Measurements from ENCODE around the gene SSBP3. TPM values are rescaled to one million over a fixed set of nuclear protein-coding genes. Genes with fewer than 3 reads are reported as not detected.

The SSBP3 gene
- total and polyA plus RNA-seq, 2 of the 13 experiments (the other 11 are each of a cell fraction or from before 2014, with no cell fraction given), result 8.5 to 17.6 TPM

DNA sequence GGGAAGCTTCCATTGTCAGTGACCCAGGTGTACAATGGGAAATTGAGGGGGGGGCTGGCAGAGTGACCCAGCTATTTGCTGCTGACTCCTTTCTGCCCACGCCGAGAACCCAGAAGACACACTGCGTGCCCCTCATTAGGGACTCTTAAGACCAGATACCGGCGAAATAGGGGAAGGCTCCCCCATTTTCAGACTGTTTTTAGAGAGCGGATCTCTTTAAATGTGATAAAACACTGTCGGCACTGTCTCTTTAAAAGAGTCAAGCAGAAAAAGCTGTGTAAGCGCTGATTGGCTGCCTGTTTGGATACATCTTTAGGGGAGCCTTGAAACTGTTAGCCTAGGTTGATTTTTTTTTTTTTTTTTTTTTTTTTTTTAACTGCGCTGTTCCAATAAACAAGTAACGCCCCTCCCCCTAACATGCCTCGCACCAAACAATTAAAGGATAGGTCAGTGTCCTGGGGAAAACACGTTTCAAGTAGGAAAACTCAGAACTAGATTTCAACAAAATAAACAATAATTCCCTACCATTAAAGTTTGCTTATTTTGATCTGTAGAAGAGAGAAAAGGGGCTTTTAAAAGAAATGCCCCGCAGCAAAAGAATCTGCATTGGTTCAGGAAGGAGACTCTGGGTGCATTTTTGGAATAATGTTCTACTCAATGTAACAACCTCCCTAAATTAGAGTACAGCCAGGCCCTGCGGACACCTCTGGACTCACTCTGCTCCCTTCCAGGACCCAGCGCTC, 1.4 kb upstream of the SSBP3 start:
- CTCF ChIA-PET (ENCODE audit: low intra/inter-chr PET ratio, low total read pairs), result no interaction called here
- DNase-seq (ENCODE audit: low spot score) (peak; percentile 86), FAIRE-seq (peak; percentile 62), ATAC-seq (peak; percentile 31)
- Histone ChIP-seq H3K4me1 (ENCODE audit: insufficient read depth, low read length) (peaks cover 59% of the 10 kb centered on the region), H3K4me3 (replicated peaks in 1 of 3; ENCODE audit: insufficient read depth in 1 of 3, low read depth in 2 of 3, low read length in 3 of 3) (peak overlapping the region; percentile 73 to 97 (median 75)), H3K36me3 (replicated peaks in 1 of 2; ENCODE audit: control insufficient read depth in 1 of 2, insufficient read depth in 2 of 2, low read length in 2 of 2) (peaks cover 0 to 4% of the 10 kb centered on the region in 2 experiments; a peak in 2 of 5 replicates), H3K27me3 (ENCODE audit: control insufficient read depth in 1 of 2, insufficient read depth in 2 of 2, low read length in 2 of 2) (no peaks in the 10 kb centered on the region; a peak in 1 of 5 replicates), H3K27ac (ENCODE audit: extremely low read length, insufficient read depth, low read length) (peak overlapping the region; percentile 61), H4K20me1 (ENCODE audit: insufficient read depth, low read length) (0 out of 2 replicates have a peak, but pooled peaks cover 4% of the 10 kb centered on the region), H2AFZ (ENCODE audit: low read length) (peak overlapping the region; percentile 64), H3K79me2 (ENCODE audit: insufficient read depth, low read length) (peaks cover 5% of the 10 kb centered on the region), H3K4me2 (ENCODE audit: low read depth, low read length) (peak overlapping the region; percentile 92), H3K9ac (ENCODE audit: insufficient read depth, low read depth, low read length) (peak overlapping the region; percentile 68), H3K9me3 (ENCODE audit: low read length) (no peaks in the 10 kb centered on the region)
- in situ Hi-C loops (cut with HindIII; ENCODE audit: extremely low pct_ligation_motif_present, low pct_unique_long_range_greater_than_20kb) (loop anchor here (5.0 kb wide), 2 partner anchors 80 to 85 kb away; no protein-coding TSS in a partner anchor), intact Hi-C loops (cut with micrococcal nuclease; ENCODE audit: unreplicated experiment) (loop anchor here (1.0 to 2.0 kb wide), 2 partner anchors 81 to 97 kb away; no protein-coding TSS in a partner anchor)
- no TSS peak for BruUV-seq (replicated peaks)
- POLR2A ChIA-PET, result interaction anchor here (0.6 to 2.3 kb wide), 9 partner anchors 52 to 415 kb away, joined by 3 to 29 read pairs (median 6); partner anchors contain the start of genes CYB5RL, MRPL37 and TMEM59
- WGBS (ENCODE audit: low lambda C conversion rate), result 8% methylated on average over 15 of the region's 15 CpGs
- TF ChIP-seq HDAC1 (CRISPR knock-in tag; IDR thresholded peaks at IDR 0.05) (0 out of 2 replicates have a peak, but pooled peaks have one; percentile 12), ZZZ3 (CRISPR knock-in tag; IDR thresholded peaks at IDR 0.05; ENCODE audit: borderline replicate concordance) (no peak), FOXM1 (CRISPR knock-in tag; IDR thresholded peaks at IDR 0.05) (no peak), TP53 (CRISPR knock-in tag; conservative IDR thresholded peaks at IDR 0.05) (no peak), CCDC6 (CRISPR knock-in tag; IDR thresholded peaks at IDR 0.05) (no peak), SNAI1 (CRISPR knock-in tag; IDR thresholded peaks at IDR 0.05; ENCODE audit: borderline replicate concordance) (no peak), JUN (CRISPR knock-in tag; IDR thresholded peaks at IDR 0.05) (no peak), ZNF232 (CRISPR knock-in tag; IDR thresholded peaks at IDR 0.05; ENCODE audit: borderline replicate concordance) (0 out of 2 replicates have a peak, but pooled peaks have one; percentile 26), ZNF468 (CRISPR knock-in tag; IDR thresholded peaks at IDR 0.05) (no peak)
- TF ChIP-seq, protein P1, sequence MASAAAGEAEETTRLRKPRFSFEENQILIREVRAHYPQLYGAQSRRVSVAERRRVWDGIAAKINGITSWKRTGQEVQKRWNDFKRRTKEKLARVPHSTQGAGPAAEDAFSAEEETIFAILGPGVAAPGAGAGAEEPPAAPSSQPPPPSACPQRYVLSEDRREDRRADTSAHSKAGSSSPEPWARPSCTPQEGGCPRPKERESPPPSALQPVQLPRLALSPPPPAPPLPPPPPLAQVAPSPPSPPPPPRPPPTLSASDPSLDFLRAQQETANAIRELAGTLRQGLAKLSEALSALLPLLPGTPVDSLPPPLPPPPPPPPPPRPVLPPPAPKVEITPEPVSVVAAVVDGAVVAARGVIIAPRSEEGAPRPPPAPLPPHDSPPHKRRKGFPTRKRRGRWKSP (CRISPR knock-in tag; IDR thresholded peaks at IDR 0.05), result 0 out of 2 replicates have a peak, but pooled peaks have one; percentile 59
- TF ChIP-seq, protein P2, sequence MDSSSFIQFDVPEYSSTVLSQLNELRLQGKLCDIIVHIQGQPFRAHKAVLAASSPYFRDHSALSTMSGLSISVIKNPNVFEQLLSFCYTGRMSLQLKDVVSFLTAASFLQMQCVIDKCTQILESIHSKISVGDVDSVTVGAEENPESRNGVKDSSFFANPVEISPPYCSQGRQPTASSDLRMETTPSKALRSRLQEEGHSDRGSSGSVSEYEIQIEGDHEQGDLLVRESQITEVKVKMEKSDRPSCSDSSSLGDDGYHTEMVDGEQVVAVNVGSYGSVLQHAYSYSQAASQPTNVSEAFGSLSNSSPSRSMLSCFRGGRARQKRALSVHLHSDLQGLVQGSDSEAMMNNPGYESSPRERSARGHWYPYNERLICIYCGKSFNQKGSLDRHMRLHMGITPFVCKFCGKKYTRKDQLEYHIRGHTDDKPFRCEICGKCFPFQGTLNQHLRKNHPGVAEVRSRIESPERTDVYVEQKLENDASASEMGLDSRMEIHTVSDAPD (CRISPR knock-in tag; IDR thresholded peaks at IDR 0.05), result no peak
